Caki2 (cell line): ENCODE data around the gene PRKCH. TPM values are rescaled to one million over a fixed set of nuclear protein-coding genes. Genes with fewer than 3 reads are reported as not detected.
"Not testable (repeated sequence)": the region's sequence is repeated elsewhere in the genome, so short reads cannot be mapped to it uniquely, and the experiment has no call there.

ENCODE experiments used
- DNase-seq: peaks from one replicate; pipeline ENCODE4 v3.0.0-alpha.2; 2015; ENCODE audit warnings: low read depth
- in situ Hi-C: cut with HindIII; loops from 2 replicates; pipeline ENCODE4 v1.10.0; 2016; ENCODE audit warnings: low sequenced_read_pairs, low pct_unique_long_range_greater_than_20kb, mixed read lengths
- total RNA-seq: library from RNA; depleted of rRNA; stranded (reverse); fragments of >200 nt; shearing (Covaris generic); gene quantifications from 2 replicates; pipeline ENCODE4 v1.2.3, GENCODE V29; 2014; ENCODE audit warnings: low replicate concordance

PRKCH gene
- total RNA-seq, 1 experiment from 2014 or later: 1.6 TPM

DNA sequence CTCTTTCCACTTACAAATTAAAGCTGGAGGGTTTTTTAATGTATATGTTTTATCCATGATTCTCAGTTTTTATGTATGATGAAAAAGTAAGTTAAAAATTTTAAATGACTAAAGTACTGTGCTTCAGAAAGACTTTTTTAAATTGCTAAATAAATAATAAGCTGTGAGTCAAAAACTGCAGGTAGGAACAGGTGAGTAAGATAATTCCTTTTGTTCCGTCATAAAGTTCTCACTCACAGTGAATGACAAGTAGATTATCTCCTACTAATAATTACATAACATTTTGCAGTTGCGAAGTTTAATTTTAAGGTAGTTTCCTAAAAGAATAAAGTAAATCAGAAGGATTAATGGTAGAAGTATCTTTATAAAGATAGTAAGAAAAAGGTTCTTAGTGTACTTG is 78.0 kb downstream of the PRKCH start:
- in situ Hi-C loops: no loop called here
- DNase-seq: no peak

DNA sequence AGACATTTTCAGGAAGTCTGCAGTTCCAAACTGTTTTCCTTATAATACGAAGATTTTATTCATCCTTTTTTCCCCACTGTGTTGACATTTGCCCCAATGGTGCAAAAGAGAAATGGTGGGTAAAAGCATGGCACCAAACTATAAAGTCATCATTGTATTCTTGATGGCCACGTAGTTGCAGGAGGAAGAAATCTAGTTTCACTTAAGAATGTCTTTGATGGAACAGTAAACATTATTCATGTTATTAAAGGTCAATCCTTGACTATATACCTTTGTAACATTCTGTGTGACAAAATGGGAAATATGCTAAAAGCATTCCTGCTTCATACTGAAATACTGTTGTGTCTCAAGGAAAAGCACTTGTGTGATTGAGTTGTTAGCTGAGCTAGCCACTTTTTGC is 80.1 kb downstream of the PRKCH start:
- in situ Hi-C loops: no loop called here
- DNase-seq: no peak

GRCh38 chr14:61403411-61403810 is 82.0 kb downstream of the PRKCH start:
- DNase-seq: no peak
- in situ Hi-C loops: no loop called here

DNA sequence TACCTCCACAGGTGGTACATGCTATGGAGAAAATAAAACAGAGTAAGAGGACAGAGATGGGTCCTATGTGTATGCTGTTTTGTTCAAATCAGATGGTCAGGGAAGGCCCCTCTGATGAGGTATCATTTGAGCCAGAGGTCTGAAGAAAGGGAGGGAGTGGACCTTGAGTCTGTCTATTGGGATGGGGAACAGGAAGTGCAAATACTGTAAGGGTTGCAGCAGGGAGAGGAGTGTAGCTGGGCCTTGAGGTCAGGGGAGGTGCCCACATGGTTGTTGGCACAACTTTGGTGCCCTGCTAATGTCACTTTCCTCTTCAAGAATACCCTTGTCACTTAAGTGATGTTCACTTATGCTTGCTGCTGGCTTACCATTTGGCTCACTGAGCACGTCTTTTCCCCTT is 83.3 kb downstream of the PRKCH start:
- no peak for DNase-seq
- in situ Hi-C loops: no loop called here

DNA sequence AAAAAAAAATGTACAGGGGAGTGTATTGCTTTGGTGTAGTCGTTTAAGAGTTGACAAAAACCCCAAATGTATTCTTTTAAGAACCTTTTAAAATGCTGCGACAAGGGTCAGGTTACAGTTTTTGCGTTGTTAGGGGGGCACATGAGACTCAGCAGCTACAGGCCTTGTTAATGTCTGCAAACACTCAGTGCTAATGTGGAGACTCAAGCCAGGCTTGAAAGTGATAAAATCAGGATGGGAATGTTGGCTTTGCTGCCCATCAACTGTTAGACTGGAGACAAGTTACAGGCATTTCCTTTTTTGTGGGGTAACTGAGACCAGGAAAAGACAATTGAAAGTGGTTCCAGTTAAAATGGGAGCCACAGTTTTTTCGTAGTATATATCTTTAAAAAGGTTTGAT is 84.8 kb downstream of the PRKCH start:
- in situ Hi-C loops: no loop called here
- no peak for DNase-seq

- DNase-seq: no peak
- in situ Hi-C loops: no loop called here
Observed at GRCh38 chr14:61406675-61407074, 85.3 kb downstream of the PRKCH start.

GRCh38 chr14:61408498-61408897 is 87.1 kb downstream of the PRKCH start:
- in situ Hi-C loops: no loop called here
- DNase-seq: no peak

DNA sequence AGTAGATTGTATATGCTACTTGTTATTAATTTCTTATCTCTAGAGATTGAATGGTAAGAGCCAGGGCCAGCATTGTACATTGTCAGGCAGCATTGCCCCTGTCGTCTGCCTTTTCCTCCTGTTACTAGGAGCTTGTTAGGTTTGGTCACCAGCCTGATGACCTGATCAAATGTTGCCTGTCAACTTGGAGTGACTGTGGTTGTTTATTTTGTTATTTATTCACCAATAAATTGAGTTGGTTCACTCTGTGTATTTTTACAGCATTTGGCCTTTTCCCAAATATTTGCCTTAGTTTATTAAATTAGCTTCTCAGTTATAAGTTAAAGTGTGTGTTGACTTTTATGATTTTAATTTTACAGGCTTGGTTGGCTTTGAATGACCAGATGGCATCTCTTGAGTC is 88.4 kb downstream of the PRKCH start:
- in situ Hi-C loops: no loop called here
- no peak for DNase-seq

- in situ Hi-C loops, DNase-seq: not testable (repeated sequence)
Observed at GRCh38 chr14:61415934-61416333, 94.6 kb downstream of the PRKCH start.

DNA sequence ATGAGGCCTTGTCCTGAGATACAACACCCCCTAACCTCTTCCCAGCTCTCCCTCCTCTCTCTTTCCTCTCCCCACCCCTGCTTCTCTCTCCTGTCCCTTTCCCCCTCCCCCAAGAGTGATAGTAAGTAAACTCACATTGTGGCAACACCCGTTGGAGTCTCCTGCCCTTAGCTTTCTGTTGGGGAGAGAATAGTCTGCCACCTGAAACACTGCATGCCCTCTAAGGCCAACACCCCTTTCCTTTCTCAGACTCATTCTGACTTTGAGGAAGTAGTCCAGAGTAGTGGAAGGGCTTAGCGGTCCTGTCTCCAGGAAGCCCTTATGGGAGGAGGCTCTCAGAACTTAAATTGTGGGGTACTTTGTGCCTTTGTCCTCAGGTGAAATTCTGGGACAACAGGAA is 95.2 kb downstream of the PRKCH start:
- DNase-seq: no peak
- in situ Hi-C loops: no loop called here

DNA sequence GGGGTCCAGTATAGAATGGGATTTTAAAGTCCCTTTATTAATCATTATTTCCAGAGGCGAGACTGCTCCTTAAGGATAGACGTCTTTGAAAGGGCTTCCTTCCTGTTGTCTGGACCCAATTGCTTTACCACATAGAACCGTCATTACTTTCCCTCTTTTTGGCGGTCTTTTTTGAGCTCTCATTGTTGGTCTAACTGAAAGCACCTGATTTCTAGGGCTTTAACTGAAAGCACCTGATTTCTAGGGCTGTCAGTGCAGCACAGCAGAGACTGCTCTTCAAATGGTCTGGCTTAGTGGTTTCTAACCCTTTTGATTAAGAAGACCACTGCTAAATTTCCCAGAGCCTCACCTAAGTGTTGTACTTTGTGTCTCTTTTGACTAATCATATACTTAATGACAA is 95.8 kb downstream of the PRKCH start:
- no peak for DNase-seq
- in situ Hi-C loops: no loop called here

GRCh38 chr14:61417883-61418455 is 96.6 kb downstream of the PRKCH start:
- in situ Hi-C loops: no loop called here
- DNase-seq: no peak

DNA sequence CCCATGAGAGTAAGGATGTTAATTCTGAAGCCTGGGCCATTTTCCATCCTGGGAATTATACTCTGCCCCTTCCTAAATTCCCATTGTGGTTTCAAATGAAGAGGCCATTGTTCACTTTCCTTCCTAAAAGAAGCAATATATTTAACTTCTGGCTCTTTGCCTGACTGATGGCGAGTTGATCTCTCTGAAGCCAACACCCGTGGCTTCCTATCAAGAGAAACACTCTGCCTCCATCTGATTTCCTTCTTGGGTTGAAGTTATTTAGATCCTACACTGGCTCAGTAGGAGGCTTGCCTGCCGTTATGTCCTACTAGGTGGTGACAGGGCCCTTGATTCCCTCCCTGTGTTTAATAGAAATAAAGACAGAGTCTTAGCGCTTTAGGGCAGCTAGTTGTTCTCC is 97.4 kb downstream of the PRKCH start:
- DNase-seq: no peak
- in situ Hi-C loops: no loop called here

- in situ Hi-C loops: no loop called here
- DNase-seq: no peak
Observed at GRCh38 chr14:61419201-61419600, 97.8 kb downstream of the PRKCH start.

DNA sequence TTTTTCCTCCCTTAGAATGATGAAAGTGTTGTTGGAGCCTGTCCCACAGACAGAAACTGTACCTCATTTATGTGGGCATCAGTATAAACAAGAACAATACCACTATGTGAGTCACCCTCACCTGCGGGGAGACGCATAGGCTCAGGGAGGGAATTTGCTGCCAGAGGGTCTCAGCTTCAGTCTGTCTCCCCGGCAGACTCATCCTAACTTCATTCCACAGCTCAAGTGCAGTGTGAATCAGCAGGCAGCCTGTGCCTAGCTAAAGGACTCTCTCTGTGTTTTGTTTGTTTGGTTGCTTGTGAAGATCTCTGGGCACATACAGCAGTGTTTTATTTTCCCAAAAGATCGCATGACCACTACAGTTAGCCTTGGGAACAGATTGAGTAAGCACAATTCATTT is 98.9 kb downstream of the PRKCH start:
- no peak for DNase-seq
- in situ Hi-C loops: no loop called here

- no peak for DNase-seq
- in situ Hi-C loops: no loop called here
Observed at GRCh38 chr14:61421212-61421923, 100.0 kb downstream of the PRKCH start.

DNA sequence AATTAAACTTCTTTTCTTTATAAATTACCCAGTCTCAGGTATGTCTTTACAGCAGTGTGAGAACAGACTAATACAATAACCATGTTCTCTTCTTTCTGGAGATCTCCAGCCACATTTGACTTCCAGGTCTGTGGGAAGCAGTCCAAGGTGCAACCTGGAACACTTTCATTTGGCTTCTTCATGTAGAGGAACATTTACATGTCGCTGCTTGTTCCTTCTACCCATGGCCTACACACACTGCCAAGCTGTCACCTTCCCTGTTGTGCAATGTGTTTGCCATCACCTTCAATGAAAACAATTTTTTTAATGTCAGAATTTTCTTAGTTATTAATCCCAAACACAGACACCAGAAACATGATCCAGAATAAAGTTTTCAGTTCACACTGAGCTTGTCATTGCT is 104.7 kb downstream of the PRKCH start:
- no peak for DNase-seq
- in situ Hi-C loops: no loop called here

DNA sequence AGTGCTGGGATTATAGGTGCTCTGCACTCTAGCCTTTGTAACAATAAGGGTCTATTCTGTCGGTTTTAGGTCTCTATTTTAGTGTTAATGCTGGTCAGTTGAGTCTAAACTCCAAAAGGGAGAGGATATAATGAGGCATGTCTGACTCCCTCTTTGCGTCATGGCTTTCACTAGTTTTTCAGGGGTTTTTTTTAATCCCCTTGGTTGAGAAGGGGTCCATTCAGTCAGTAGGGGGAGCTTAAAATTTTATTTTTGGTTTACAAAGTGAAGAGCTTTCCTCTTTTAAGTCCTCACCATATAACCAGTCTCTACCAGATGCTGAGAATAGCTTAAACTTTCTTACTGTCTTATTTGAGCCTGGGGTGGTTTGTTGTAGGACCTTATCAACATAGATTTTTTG is 106.9 kb downstream of the PRKCH start:
- no peak for DNase-seq
- in situ Hi-C loops: no loop called here

- in situ Hi-C loops: no loop called here
- DNase-seq: no peak
Observed at GRCh38 chr14:61429316-61429715, 107.9 kb downstream of the PRKCH start.

GRCh38 chr14:61430066-61430757 is 108.8 kb downstream of the PRKCH start:
- DNase-seq: peak; percentile 58
- in situ Hi-C loops: no loop called here
